ENCODE measurements around the gene CD58.

Gene CD58

DNA sequence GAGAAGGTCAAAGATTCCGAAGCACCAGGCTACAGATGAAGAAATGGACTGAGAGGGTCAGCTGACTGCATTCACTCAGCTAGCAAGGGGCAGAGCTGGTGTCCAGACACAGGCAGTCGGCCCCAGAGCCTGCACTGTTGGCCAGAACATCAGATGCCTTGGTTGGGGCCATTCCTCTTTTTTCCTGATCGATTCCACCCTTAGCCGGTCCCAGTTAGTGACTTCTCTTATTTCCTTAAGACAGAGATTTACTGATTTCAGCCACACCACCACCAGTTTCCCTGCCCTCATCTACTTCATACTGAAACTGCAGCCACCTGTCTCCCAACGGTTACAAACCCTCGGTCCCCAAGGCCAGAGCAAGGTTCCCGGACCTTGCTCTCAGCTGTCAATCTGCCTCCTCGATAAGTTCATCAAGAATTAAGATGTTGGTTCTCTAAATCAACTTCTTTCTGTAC is 11.5 kb downstream of the CD58 start:
- H3K27ac ChIP-seq, result no peak overlapping the region
- TF ChIP-seq, protein P1, sequence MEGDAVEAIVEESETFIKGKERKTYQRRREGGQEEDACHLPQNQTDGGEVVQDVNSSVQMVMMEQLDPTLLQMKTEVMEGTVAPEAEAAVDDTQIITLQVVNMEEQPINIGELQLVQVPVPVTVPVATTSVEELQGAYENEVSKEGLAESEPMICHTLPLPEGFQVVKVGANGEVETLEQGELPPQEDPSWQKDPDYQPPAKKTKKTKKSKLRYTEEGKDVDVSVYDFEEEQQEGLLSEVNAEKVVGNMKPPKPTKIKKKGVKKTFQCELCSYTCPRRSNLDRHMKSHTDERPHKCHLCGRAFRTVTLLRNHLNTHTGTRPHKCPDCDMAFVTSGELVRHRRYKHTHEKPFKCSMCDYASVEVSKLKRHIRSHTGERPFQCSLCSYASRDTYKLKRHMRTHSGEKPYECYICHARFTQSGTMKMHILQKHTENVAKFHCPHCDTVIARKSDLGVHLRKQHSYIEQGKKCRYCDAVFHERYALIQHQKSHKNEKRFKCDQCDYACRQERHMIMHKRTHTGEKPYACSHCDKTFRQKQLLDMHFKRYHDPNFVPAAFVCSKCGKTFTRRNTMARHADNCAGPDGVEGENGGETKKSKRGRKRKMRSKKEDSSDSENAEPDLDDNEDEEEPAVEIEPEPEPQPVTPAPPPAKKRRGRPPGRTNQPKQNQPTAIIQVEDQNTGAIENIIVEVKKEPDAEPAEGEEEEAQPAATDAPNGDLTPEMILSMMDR (conservative IDR thresholded peaks at IDR 0.05), result no peak

DNA sequence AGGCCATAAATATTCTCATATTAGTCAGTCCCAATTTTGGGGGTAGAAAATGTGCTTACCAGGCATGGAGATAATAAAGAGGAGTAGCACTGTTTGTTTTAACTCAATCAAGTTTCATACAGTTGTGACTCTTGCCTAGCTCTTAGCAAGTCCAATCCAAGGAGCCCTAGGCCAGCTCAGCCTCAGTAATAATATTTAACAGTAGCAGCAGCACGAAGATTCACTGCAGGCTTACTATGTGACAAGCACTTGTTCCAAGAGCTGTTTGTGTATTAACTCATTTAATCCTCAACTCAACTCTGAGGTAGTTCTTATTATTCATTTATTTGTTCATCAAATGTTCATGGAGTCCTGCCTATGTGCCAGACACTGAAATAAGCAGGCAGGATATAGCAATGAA is 12.3 kb downstream of the CD58 start:
- TF ChIP-seq, protein P1 (conservative IDR thresholded peaks at IDR 0.05), result no peak
- no peak overlapping the region for H3K27ac ChIP-seq

DNA sequence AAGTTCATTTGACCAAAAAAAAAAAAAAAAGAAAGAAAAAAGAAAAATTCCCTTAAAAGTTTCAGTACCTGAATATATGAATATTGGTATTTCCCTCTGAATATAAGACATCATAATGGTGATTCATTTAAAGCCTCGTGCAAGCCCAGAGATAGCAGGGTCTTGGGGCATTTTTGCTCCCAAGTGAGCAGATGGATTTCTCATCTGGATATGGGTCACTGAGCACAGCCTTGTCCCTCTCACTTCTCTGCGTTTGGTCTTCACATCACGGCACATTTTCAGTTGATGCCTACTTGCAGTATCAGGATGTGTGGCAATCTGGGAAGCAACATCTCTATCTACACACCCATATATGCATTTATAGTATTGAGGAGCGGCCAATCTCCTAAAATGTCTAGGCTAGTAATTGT is 12.7 kb downstream of the CD58 start:
- TF ChIP-seq, protein P1 (conservative IDR thresholded peaks at IDR 0.05), result no peak
- H3K27ac ChIP-seq, result no peak overlapping the region

DNA sequence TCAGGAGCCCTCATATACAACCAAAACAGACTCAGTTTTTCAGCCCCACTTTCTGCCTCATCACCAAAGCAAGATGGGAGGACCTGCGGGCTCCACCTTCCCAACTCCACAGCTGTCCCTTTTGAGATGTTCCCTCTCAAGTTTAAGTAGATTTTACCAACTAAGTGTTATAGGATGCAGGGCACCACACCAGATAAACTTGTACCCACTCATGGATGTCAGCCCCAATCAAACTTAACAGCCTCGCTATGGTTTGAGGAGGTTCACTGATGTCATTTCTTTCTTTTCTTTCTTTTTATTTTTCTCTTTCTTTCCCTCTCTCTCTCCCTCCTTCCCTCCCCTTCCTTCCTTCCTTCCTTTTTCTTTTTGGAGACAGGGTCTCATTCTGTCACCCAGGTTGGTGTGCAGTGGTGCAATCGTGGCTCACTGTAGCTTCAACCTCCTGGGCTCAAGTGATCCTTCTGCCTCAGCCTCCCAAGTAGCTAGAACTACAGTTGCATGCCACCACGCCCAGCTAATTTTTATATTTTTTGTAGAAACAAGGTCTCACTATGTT is 13.4 kb downstream of the CD58 start:
- TF ChIP-seq, protein P1 (conservative IDR thresholded peaks at IDR 0.05), result no peak
- H3K27ac ChIP-seq, result no peak overlapping the region

DNA sequence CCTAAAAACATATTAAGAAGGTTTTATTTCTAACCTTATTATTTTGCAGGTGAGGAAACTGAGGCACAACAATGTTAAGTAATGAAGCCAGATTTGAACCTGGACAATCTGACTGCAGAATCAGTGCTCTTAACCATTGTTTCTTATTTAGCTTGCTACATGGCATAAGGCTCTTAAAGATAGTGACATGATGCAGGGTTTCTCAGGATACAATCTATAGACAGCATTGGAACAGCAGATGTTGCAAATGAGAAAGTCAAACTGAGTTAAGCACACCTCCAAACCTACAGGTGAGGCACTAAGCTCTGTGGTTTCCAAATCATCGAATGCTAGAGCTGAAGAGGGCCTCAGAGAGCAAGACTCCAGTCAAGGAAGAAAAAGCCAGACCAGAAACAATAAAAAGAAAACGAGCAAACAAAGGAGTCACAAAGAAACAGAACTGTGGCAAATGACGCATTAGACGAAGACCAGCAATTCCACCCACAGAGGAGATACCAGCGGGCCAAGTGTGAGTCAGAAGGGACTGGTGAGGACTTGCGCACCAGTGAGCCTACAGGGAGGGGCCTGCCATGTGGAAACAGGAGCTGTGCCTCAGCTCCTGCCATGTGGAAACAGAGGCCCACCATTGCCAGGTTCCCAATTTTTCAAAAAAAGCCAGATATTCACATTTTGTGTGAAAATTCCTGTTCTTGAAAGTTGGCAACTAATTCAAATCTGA is 14.4 kb downstream of the CD58 start:
- no peak overlapping the region for H3K27ac ChIP-seq
- TF ChIP-seq, protein P1 (conservative IDR thresholded peaks at IDR 0.05), result no peak

DNA sequence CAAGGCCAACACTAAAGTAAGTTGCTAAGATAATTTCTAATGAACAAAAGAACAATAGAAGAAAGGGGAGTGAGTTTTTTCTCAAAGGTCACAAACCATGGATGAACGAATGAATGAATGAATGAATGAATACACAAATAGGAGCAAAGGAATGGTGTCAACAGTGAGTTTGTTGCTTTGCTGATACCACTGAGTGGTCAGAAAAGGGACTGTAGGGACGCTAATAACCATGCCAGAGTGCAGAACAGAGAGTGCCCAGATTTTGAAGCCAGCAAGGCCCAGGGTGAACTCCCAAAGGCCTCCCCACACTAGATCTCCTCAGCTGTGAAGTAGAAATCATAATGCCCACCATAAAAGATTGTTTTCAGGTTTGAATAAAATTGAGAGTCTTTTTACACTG is 15.9 kb downstream of the CD58 start:
- TF ChIP-seq, protein P1 (conservative IDR thresholded peaks at IDR 0.05), result no peak

DNA sequence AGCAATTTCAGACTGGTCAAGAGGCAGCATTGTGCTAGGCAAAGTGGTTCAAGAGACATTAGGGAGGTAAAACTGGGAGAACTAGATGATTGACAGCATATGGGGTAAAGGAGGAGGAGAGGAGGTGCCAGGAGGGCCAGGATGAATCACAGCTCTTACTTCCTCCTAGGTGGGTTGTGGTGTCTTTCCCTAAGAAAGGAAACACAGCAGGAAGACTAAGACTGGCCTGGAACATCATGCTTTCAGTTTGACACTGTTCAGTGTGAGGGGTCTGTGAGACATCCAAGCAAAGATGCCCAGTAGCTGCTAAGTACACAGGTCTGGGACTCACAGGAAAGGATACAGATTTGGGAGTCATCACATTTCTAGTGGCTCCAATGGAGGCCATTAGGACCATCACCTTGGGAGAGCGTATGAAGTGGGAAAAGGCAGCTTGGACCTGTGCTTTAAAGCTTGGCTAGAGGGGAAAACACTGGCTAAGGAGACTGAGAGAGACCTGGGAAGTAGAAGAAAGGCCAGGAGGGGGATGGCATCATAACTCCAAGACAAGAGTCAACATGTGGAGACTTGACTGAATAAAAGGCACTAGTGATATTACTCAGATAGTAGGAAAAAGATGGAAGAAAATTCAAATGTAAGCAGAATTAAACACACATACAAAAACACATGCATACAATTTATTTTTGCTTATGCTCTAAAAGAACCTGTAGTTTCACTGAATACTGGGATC is 17.3 kb downstream of the CD58 start:
- TF ChIP-seq, protein P1 (conservative IDR thresholded peaks at IDR 0.05), result no peak
- no peak overlapping the region for H3K27ac ChIP-seq

More for the DNA sequence above, 15.9 kb downstream of the CD58 start:
- no peak overlapping the region for H3K27ac ChIP-seq
